Brain pericyte (primary cell): ENCODE measurements around the gene JOSD2.
A peak's percentile ranks its signal among the peaks of the same experiment; 100 is the strongest.
"Not testable (repeated sequence)": the region's sequence is repeated elsewhere in the genome, so short reads cannot be mapped to it uniquely, and the experiment has no call there.

Experiments
- DNase-seq: peaks from one replicate; pipeline ENCODE4 v3.0.0-alpha.2; 2012; ENCODE audit warnings: low read depth, low spot score

The JOSD2 gene

GRCh38 chr19:50478901-50479715, 31.9 kb downstream of the JOSD2 start:
- no peak for DNase-seq

GRCh38 chr19:50477751-50478515, 33.1 kb downstream of the JOSD2 start:
- DNase-seq = no peak

- DNase-seq = no peak
Observed at GRCh38 chr19:50476907-50477238, 34.1 kb downstream of the JOSD2 start.

- peak; percentile 86 for DNase-seq
Observed at GRCh38 chr19:50476224-50476906, 34.6 kb downstream of the JOSD2 start, which contains the start of the genes EMC10 and GARIN5A. TSS of gene EMC10 (plus strand) at chr19:50476507. CDS start at chr19:50476545, 38 bp downstream. TSS of gene GARIN5A (minus strand) at chr19:50476848. CDS start at chr19:50476388, 460 bp downstream.

- DNase-seq = no peak
Observed at GRCh38 chr19:50475736-50476223, 35.2 kb downstream of the JOSD2 start.

GRCh38 chr19:50475101-50475568, 35.9 kb downstream of the JOSD2 start:
- no peak for DNase-seq

- not testable (repeated sequence) for DNase-seq
Observed at GRCh38 chr19:50473336-50473735, 37.7 kb downstream of the JOSD2 start.

GRCh38 chr19:50468818-50469217, 42.2 kb downstream of the JOSD2 start:
- DNase-seq = no peak

- no peak for DNase-seq
Observed at GRCh38 chr19:50467566-50467965, 43.4 kb downstream of the JOSD2 start.

GRCh38 chr19:50466706-50467039, 44.3 kb downstream of the JOSD2 start:
- DNase-seq = no peak

- no peak for DNase-seq
Observed at GRCh38 chr19:50465986-50466705, 44.8 kb downstream of the JOSD2 start.

GRCh38 chr19:50465000-50465399, 46.0 kb downstream of the JOSD2 start:
- DNase-seq = no peak

GRCh38 chr19:50464348-50464747, 46.6 kb downstream of the JOSD2 start:
- no peak for DNase-seq

- DNase-seq = no peak
Observed at GRCh38 chr19:50462970-50463369, 48.0 kb downstream of the JOSD2 start.

- DNase-seq = peak; percentile 36
Observed at GRCh38 chr19:50461066-50461875, 49.7 kb downstream of the JOSD2 start.

- no peak for DNase-seq
Observed at GRCh38 chr19:50460161-50460765, 50.7 kb downstream of the JOSD2 start.

GRCh38 chr19:50459638-50460037, 51.4 kb downstream of the JOSD2 start:
- DNase-seq = no peak

GRCh38 chr19:50459067-50459456, 51.9 kb downstream of the JOSD2 start:
- DNase-seq = no peak

GRCh38 chr19:50458396-50459066, 52.5 kb downstream of the JOSD2 start:
- DNase-seq = no peak

GRCh38 chr19:50457300-50457699, 53.7 kb downstream of the JOSD2 start:
- no peak for DNase-seq
